ENCODE results near the gene TMUB1.

- TF ChIP-seq CTCF (IDR thresholded peaks at IDR 0.05) (no peak), POLR2A (IDR thresholded peaks at IDR 0.05) (no peak)
Observed at GRCh38 chr7:151093748-151094147, 10.5 kb upstream of the TMUB1 start.
